LoVo (cell line): ENCODE measurements around the gene FLACC1.
"Not testable (repeated sequence)": the region's sequence is repeated elsewhere in the genome, so short reads cannot be mapped to it uniquely, and the experiment has no call there.

Experiments
- DNase-seq: peaks from one replicate; pipeline ENCODE4 v3.0.0-alpha.2; 2016; ENCODE audit warnings: low spot score

FLACC1 gene

GRCh38 chr2:201254081-201254730 lies 102.9 kb downstream of the FLACC1 start:
- peak; percentile 46 for DNase-seq

- DNase-seq = no peak
Measured at GRCh38 chr2:201250741-201251140, 106.4 kb downstream of the FLACC1 start.

GRCh38 chr2:201249889-201250288 lies 107.3 kb downstream of the FLACC1 start:
- DNase-seq = no peak

DNA sequence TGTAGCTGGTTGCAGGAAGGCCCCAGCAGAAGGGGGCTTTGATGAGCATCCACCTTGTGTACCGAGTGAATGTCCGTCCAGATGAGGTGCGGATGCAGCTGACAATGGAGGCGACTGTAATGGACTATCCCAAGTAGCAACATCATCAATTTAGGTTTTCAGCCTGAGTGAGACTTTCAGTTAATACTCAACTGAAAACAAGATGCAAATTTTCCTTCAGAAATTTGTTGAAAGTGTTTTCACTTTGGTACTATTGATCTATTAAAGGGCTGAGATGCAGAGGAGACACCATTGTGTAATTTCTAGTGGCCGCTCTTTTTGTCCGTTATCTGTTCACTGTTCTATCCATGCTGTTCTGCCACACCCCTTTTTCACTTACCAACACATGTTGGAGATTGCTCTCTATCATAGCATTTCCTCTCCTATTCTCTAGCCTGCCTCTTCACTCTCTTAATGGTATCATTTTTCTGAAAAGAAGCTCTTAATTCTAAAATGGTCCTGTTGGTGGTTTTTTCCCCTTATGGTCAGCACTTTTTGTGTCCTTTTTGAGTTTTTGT lies 108.8 kb downstream of the FLACC1 start:
- DNase-seq = no peak

- no peak for DNase-seq
Measured at GRCh38 chr2:201246280-201246679, 110.9 kb downstream of the FLACC1 start.

DNA sequence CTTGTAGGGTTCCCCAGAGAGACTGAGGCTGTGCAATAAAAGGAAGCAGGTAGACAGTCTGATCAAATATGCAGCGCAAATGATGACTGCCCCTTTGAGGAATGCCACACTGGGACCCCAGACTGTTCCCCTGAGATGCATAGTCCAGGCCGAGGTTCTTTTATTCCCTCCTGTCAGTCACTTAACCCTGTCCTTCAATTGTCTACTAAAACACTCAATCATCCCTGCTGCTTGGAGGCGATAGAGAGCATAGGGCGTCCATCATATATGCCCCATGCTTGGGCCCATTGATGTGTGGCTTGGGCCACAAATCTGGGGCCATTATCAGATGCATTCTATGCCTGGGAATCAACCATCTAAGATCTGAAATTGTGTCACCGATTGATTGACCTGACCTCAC lies 112.3 kb downstream of the FLACC1 start:
- DNase-seq = no peak

- DNase-seq = no peak
Measured at GRCh38 chr2:201242571-201243277, 114.4 kb downstream of the FLACC1 start.

DNA sequence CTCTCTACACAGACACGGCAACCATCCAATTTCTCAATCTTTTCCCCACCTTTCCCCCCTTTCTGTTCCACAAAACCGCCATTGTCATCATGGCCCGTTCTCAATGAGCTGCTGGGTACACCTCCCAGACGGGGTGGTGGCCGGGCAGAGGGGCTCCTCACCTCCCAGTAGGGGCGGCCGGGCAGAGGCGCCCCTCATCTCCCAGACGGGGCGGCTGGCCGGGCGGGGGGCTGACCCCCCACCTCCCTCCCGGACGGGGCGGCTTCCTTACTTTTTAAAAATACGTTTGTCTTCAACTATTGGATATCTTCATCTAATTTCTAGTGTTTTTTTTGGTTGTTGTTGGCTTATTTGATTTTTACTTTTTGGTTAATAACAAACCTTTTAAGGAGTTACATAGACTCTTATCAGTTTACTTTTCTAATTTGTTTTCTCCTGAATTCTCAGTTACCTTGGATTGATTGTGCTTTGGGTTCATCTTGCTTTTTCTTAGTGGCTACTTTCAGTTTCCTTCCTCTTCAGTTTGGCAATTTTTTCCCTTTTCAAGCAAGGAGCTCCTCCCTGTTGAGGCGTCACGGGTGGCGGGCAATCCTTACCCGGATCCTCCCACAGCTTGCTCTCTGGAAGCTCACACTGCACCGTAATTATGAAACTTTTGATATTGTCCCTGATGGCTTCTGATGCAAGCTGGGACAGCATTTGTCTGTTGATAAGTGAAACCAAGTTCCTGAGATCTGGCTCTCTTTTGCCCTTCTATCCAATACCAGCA lies 117.8 kb downstream of the FLACC1 start:
- DNase-seq = not testable (repeated sequence)
